HEK293 (cell line): ENCODE data around the gene UGT2A1.

Experiments used
- ELK4 ChIP-seq: IDR thresholded peaks from 2 replicates; pipeline ENCODE4 v1.6.1; 2011; ENCODE audit warnings: mild to moderate bottlenecking, low read depth, low read length, borderline replicate concordance
- GLIS2 ChIP-seq: fragments of 450-650 bp; formaldehyde crosslinking; IDR thresholded peaks from 2 replicates; pipeline ENCODE4 v1.5.1; 2016; ENCODE audit warnings: missing biosample characterization, missing genetic modification characterization
- RBAK ChIP-seq: fragments of 450-650 bp; formaldehyde crosslinking; IDR thresholded peaks from 2 replicates; pipeline ENCODE4 v1.5.1; 2016; ENCODE audit warnings: missing biosample characterization, missing genetic modification characterization
- REST ChIP-seq: fragments of 450-650 bp; formaldehyde crosslinking; IDR thresholded peaks from 2 replicates; pipeline ENCODE4 v1.5.1; 2016; ENCODE audit warnings: missing biosample characterization, missing genetic modification characterization
- SP2 ChIP-seq: fragments of 450-650 bp; formaldehyde crosslinking; IDR thresholded peaks from 2 replicates; pipeline ENCODE4 v1.5.1; 2016; ENCODE audit warnings: missing biosample characterization, missing genetic modification characterization
- ZBTB1 ChIP-seq: fragments of 450-650 bp; formaldehyde crosslinking; IDR thresholded peaks from 2 replicates; pipeline ENCODE4 v1.5.1; 2016; ENCODE audit warnings: missing biosample characterization, missing genetic modification characterization
- ZNF114 ChIP-seq: fragments of 450-650 bp; formaldehyde crosslinking; IDR thresholded peaks from 2 replicates; pipeline ENCODE4 v1.5.0; 2017; ENCODE audit warnings: missing biosample characterization, missing genetic modification characterization
- ZNF174 ChIP-seq: fragments of 450-650 bp; formaldehyde crosslinking; IDR thresholded peaks from 2 replicates; pipeline ENCODE4 v1.5.0; 2017; ENCODE audit warnings: missing biosample characterization, mild to moderate bottlenecking, missing genetic modification characterization
- ZNF629 ChIP-seq: fragments of 450-650 bp; formaldehyde crosslinking; IDR thresholded peaks from 2 replicates; pipeline ENCODE4 v1.5.1; 2017; ENCODE audit warnings: missing biosample characterization, missing genetic modification characterization
- ZNF830 ChIP-seq: fragments of 450-650 bp; IDR thresholded peaks from 2 replicates; pipeline ENCODE4 v1.5.0; 2018; ENCODE audit warnings: missing biosample characterization, missing genetic modification characterization, low read depth, mild to moderate bottlenecking, moderate library complexity
- TF ChIP-seq, protein P1 (sequence below): fragments of 450-650 bp; formaldehyde crosslinking; IDR thresholded peaks from 2 replicates; pipeline ENCODE4 v1.5.1; 2016; ENCODE audit warnings: missing biosample characterization, missing genetic modification characterization
- TF ChIP-seq, protein P2 (sequence below): fragments of 450-650 bp; formaldehyde crosslinking; IDR thresholded peaks from 2 replicates; pipeline ENCODE4; 2016; ENCODE audit warnings: missing biosample characterization, missing genetic modification characterization
- TF ChIP-seq, protein P3 (sequence below): fragments of 450-650 bp; formaldehyde crosslinking; IDR thresholded peaks from 2 replicates; pipeline ENCODE4 v1.5.1; 2017; ENCODE audit warnings: missing biosample characterization, missing genetic modification characterization

DNA sequence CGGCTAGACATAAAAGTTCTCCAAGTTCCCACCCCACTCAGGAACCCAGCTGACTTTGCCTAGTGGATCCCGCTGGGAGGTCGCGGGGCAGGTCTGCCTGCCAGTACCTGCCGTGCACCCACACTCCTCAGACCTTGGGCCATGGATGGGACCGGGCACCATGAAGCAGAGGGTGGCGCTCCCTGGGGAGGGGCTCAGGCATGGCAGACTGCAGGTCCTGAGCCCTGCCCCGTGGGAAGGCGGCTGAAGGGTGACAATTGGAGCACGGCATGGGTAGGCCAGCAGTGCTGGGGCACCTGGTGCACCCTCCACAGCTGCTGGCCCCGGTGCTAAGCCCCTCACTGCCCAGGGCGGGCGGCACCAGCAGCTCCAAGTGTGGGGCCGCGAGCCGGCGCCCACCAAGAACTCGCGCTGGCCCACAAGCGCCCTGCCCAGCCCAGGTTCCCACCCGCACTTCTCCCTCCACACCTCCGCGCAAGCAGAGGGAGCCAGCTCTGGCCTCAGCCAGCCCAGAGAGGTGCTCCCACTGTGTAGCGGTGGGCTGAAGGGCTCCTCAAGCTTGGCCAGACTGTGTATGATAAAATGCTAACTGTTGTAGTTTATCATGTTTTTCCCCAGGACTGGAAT lies 76.7 kb downstream of the UGT2A1 start:
- TF ChIP-seq, protein P1, sequence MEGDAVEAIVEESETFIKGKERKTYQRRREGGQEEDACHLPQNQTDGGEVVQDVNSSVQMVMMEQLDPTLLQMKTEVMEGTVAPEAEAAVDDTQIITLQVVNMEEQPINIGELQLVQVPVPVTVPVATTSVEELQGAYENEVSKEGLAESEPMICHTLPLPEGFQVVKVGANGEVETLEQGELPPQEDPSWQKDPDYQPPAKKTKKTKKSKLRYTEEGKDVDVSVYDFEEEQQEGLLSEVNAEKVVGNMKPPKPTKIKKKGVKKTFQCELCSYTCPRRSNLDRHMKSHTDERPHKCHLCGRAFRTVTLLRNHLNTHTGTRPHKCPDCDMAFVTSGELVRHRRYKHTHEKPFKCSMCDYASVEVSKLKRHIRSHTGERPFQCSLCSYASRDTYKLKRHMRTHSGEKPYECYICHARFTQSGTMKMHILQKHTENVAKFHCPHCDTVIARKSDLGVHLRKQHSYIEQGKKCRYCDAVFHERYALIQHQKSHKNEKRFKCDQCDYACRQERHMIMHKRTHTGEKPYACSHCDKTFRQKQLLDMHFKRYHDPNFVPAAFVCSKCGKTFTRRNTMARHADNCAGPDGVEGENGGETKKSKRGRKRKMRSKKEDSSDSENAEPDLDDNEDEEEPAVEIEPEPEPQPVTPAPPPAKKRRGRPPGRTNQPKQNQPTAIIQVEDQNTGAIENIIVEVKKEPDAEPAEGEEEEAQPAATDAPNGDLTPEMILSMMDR (tag by site-specific recombination): no peak
- no peak for TF ChIP-seq ZNF174 (tag by site-specific recombination)
- TF ChIP-seq ZNF830 (tag by site-specific recombination): no peak
- no peak for TF ChIP-seq ELK4
- no peak for TF ChIP-seq ZNF114 (tag by site-specific recombination)
- TF ChIP-seq ZNF629 (tag by site-specific recombination): no peak
- TF ChIP-seq, protein P2, sequence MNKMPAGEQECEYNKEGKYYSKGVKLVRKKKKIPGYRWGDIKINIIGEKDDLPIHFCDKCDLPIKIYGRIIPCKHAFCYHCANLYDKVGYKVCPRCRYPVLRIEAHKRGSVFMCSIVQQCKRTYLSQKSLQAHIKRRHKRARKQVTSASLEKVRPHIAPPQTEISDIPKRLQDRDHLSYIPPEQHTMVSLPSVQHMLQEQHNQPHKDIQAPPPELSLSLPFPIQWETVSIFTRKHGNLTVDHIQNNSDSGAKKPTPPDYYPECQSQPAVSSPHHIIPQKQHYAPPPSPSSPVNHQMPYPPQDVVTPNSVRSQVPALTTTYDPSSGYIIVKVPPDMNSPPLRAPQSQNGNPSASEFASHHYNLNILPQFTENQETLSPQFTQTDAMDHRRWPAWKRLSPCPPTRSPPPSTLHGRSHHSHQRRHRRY (tag by site-specific recombination): no peak
- no peak for TF ChIP-seq ZBTB1 (tag by site-specific recombination)
- TF ChIP-seq, protein P3, sequence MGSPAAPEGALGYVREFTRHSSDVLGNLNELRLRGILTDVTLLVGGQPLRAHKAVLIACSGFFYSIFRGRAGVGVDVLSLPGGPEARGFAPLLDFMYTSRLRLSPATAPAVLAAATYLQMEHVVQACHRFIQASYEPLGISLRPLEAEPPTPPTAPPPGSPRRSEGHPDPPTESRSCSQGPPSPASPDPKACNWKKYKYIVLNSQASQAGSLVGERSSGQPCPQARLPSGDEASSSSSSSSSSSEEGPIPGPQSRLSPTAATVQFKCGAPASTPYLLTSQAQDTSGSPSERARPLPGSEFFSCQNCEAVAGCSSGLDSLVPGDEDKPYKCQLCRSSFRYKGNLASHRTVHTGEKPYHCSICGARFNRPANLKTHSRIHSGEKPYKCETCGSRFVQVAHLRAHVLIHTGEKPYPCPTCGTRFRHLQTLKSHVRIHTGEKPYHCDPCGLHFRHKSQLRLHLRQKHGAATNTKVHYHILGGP (tag by site-specific recombination): no peak
- no peak for TF ChIP-seq GLIS2 (tag by site-specific recombination)
- no peak for TF ChIP-seq RBAK (tag by site-specific recombination)
- no peak for TF ChIP-seq SP2
- no peak for TF ChIP-seq REST (tag by site-specific recombination)
